Fibroblast of lung (primary cell): Measurements from ENCODE around the gene PIGK.

Experiments
- EZH2 ChIP-seq: IDR thresholded peaks from 2 replicates; pipeline ENCODE4 v1.5.1; 2012; ENCODE audit warnings: low read length, control low read depth, mild to moderate bottlenecking; ENCODE audit errors: missing control alignments
- TF ChIP-seq, protein P1 (sequence below), 2 donors: IDR thresholded peaks in 1 of 2; conservative IDR thresholded peaks in 1 of 2; 1 replicate in 1 of 2; 2 replicates in 1 of 2; pipeline ENCODE4 v1.5.1; 2011 to 2012; ENCODE audit warnings: low read length in 2 of 2, control low read depth in 1 of 2, inconsistent platforms in 1 of 2, low read depth in 1 of 2, mild to moderate bottlenecking in 1 of 2

DNA sequence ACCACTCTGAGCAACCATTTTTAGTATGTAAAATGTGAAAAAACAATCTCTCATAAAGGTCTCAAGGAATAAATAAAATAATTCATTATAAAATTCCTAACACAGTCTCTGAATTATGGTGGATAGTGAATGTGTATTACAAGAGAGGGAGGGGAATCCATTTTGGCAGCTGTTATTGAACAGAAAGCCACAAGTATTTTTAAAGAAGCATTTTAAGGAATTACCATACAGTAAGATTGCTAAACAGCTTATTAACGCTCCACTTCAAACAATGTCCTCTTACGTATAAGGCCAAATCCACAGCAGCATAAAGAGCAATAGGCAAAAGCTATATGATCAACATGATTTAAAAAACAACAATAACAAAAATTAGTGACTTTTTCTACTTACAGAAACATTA lies 18.4 kb downstream of the PIGK start:
- TF ChIP-seq, protein P1, sequence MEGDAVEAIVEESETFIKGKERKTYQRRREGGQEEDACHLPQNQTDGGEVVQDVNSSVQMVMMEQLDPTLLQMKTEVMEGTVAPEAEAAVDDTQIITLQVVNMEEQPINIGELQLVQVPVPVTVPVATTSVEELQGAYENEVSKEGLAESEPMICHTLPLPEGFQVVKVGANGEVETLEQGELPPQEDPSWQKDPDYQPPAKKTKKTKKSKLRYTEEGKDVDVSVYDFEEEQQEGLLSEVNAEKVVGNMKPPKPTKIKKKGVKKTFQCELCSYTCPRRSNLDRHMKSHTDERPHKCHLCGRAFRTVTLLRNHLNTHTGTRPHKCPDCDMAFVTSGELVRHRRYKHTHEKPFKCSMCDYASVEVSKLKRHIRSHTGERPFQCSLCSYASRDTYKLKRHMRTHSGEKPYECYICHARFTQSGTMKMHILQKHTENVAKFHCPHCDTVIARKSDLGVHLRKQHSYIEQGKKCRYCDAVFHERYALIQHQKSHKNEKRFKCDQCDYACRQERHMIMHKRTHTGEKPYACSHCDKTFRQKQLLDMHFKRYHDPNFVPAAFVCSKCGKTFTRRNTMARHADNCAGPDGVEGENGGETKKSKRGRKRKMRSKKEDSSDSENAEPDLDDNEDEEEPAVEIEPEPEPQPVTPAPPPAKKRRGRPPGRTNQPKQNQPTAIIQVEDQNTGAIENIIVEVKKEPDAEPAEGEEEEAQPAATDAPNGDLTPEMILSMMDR (conservative IDR thresholded peaks at IDR 0.05 in 1 of 2, IDR thresholded peaks at IDR 0.05 in 1 of 2; ENCODE audit: low read depth in 1 of 2, low read length in 2 of 2), result no peak
- TF ChIP-seq EZH2, result no peak
